ENCODE measurements around the gene DRAM1.

GRCh38 chr12:101951002-101951670 lies 73.8 kb downstream of the DRAM1 start:
- TF ChIP-seq EZH2 (IDR thresholded peaks at IDR 0.05; ENCODE audit: low read length) (no peak), CTCF (optimal IDR thresholded peaks at IDR 0.05 in 1 of 3, IDR thresholded peaks at IDR 0.05 in 1 of 3, conservative IDR thresholded peaks at IDR 0.05 in 1 of 3; ENCODE audit: extremely low read depth in 1 of 3, insufficient read depth in 2 of 3, low read length in 3 of 3) (no peak)

All from keratinocyte (primary cell).